Fibroblast of lung (primary cell): ENCODE data around the gene ALG1L2. TPM values are rescaled to one million over a fixed set of nuclear protein-coding genes. Genes with fewer than 3 reads are reported as not detected.
"Not testable (repeated sequence)": the region's sequence is repeated elsewhere in the genome, so short reads cannot be mapped to it uniquely, and the experiment has no call there.

Source experiments
- DNase-seq, 2 donors: peaks; one replicate each; pipeline versions ENCODE4 v3.0.0 to v3.0.0-alpha.2; 2010; ENCODE audit warnings: low read depth in 2 of 2
- H2AFZ ChIP-seq: 2 replicates; pipeline ENCODE4 v1.5.1; 2012; ENCODE audit warnings: low read length, control low read depth, inconsistent platforms
- H3K27ac ChIP-seq: 2 replicates; pipeline ENCODE4 v1.5.1; 2011; ENCODE audit warnings: low read length, control low read depth; ENCODE audit not compliant: insufficient read depth
- H3K27me3 ChIP-seq: 2 replicates; pipeline ENCODE4 v1.5.1; 2011; ENCODE audit warnings: mild to moderate bottlenecking, low read length; ENCODE audit not compliant: control insufficient read depth, insufficient read depth
- H3K36me3 ChIP-seq: 2 replicates; pipeline ENCODE4 v1.5.1; 2011; ENCODE audit warnings: low read length; ENCODE audit not compliant: control insufficient read depth, insufficient read depth
- H3K4me1 ChIP-seq: 2 replicates; pipeline ENCODE4 v1.5.1; 2011; ENCODE audit warnings: low read length; ENCODE audit not compliant: control insufficient read depth, insufficient read depth; ENCODE audit errors: extremely low read depth
- H3K4me2 ChIP-seq: 2 replicates; pipeline ENCODE4 v1.5.1; 2011; ENCODE audit warnings: low read length, control low read depth; ENCODE audit not compliant: insufficient read depth; ENCODE audit errors: extremely low read depth
- H3K4me3 ChIP-seq, 4 experiments: fragments of 200-600 bp in 1 of 4; sonication (generic) in 1 of 4; replicated peaks in 1 of 4; 2 replicates each; pipeline ENCODE4 v1.5.1; 2011 to 2016; ENCODE audit warnings: low read length in 4 of 4, low read depth in 3 of 4, mild to moderate bottlenecking in 3 of 4, control low read depth in 2 of 4, inconsistent platforms in 1 of 4, mixed read lengths in 1 of 4; ENCODE audit not compliant: insufficient read depth in 1 of 4; ENCODE audit errors: control extremely low read depth in 1 of 4
- H3K79me2 ChIP-seq: 2 replicates; pipeline ENCODE4 v1.5.1; 2012; ENCODE audit warnings: mild to moderate bottlenecking, low read length, inconsistent platforms; ENCODE audit not compliant: control insufficient read depth, insufficient read depth
- H3K9ac ChIP-seq: 2 replicates; pipeline ENCODE4 v1.5.1; 2011; ENCODE audit warnings: mild to moderate bottlenecking, low read length, control low read depth; ENCODE audit not compliant: insufficient read depth
- H3K9me3 ChIP-seq: 2 replicates; pipeline ENCODE4 v1.5.1; 2012; ENCODE audit warnings: low read depth, low read length; ENCODE audit not compliant: control insufficient read depth, insufficient read depth
- H4K20me1 ChIP-seq: 2 replicates; pipeline ENCODE4 v1.5.1; 2011; ENCODE audit warnings: low read length; ENCODE audit not compliant: control insufficient read depth, insufficient read depth; ENCODE audit errors: extremely low read depth
- CTCF ChIP-seq, 2 donors: IDR thresholded peaks in 1 of 2; conservative IDR thresholded peaks in 1 of 2; 1 replicate in 1 of 2; 2 replicates in 1 of 2; pipeline ENCODE4 v1.5.1; 2011 to 2012; ENCODE audit warnings: low read length in 2 of 2, control low read depth in 1 of 2, inconsistent platforms in 1 of 2, low read depth in 1 of 2, mild to moderate bottlenecking in 1 of 2
- EZH2 ChIP-seq: IDR thresholded peaks from 2 replicates; pipeline ENCODE4 v1.5.1; 2012; ENCODE audit warnings: low read length, control low read depth, mild to moderate bottlenecking; ENCODE audit errors: missing control alignments
- polyA minus RNA-seq: library from RNA; depleted of rRNA, polyadenylated mRNA; stranded (reverse); fragments of >200 nt; gene quantifications from 2 replicates; pipeline ENCODE4 v1.2.3, GENCODE V29; 2011; ENCODE audit warnings: low replicate concordance
- polyA plus RNA-seq, 2 donors: library from polyadenylated mRNA; depleted of rRNA in 1 of 2; stranded (reverse) in 1 of 2; unstranded in 1 of 2; fragments of >200 nt; gene quantifications; 2 replicates each; pipeline ENCODE4 v1.2.1, GENCODE V29; 2011 to 2012; ENCODE audit warnings: missing spikeins in 1 of 2
- total RNA-seq: library from RNA; depleted of rRNA; stranded (reverse); fragments of >200 nt; gene quantifications from 2 replicates; pipeline ENCODE4 v1.2.1, GENCODE V29; 2014

The ALG1L2 gene
- total RNA-seq (0.50 TPM in 1 of 2 replicates, not detected in the other), polyA plus RNA-seq (not detected in 2 replicates), polyA minus RNA-seq (not detected in 2 replicates)
- polyA plus RNA-seq (2012), result not detected in 2 replicates

- Histone ChIP-seq H3K4me1 (no peaks in the 10 kb centered on the region), H3K27ac (no peak within 1 kb of the TSS), H3K36me3 (no peaks in the 10 kb centered on the region), H2AFZ (no peak within 1 kb of the TSS), H3K9ac (no peak within 1 kb of the TSS), H4K20me1 (no peaks in the 10 kb centered on the region), H3K9me3 (no peaks in the 10 kb centered on the region), H3K27me3 (no peaks in the 10 kb centered on the region), H3K79me2 (no peaks in the 10 kb centered on the region), H3K4me2 (no peak within 1 kb of the TSS), H3K4me3 (no peak within 1 kb of the TSS)
- DNase-seq, result no peak
- TF ChIP-seq EZH2, result no peak
- no peak for TF ChIP-seq CTCF (conservative IDR thresholded peaks at IDR 0.05 in 1 of 2, IDR thresholded peaks at IDR 0.05 in 1 of 2; ENCODE audit: low read depth in 1 of 2, low read length in 2 of 2)
Observed at GRCh38 chr3:130081351-130081881, at the start of gene ALG1L2. ALG1L2 (plus strand) TSS chr3:130081831; CDS start chr3:130082017, 186 bp downstream.

GRCh38 chr3:130037126-130037815 lies 44.4 kb upstream of the ALG1L2 start:
- H3K27ac ChIP-seq, result peak overlapping the region; percentile 66
- not testable (repeated sequence) for H3K4me1 ChIP-seq, H3K4me3 ChIP-seq, H3K9ac ChIP-seq, H3K27me3 ChIP-seq, H2AFZ ChIP-seq, H3K79me2 ChIP-seq, H4K20me1 ChIP-seq, H3K36me3 ChIP-seq, H3K9me3 ChIP-seq, H3K4me2 ChIP-seq
- DNase-seq, result peak; percentile 36 to 89

- H3K4me1 ChIP-seq, H3K9ac ChIP-seq, H3K36me3 ChIP-seq, H3K79me2 ChIP-seq, H3K4me3 ChIP-seq, H3K4me2 ChIP-seq, H3K27me3 ChIP-seq, H3K27ac ChIP-seq, H4K20me1 ChIP-seq, H2AFZ ChIP-seq, H3K9me3 ChIP-seq: not testable (repeated sequence)
- DNase-seq, result peak in 1 of 2 donors; percentile 11
Observed at GRCh38 chr3:130042736-130043135, 38.9 kb upstream of the ALG1L2 start.

- not testable (repeated sequence) for H3K9me3 ChIP-seq, H3K4me2 ChIP-seq, H3K79me2 ChIP-seq, H3K9ac ChIP-seq, H3K4me3 ChIP-seq, H3K27ac ChIP-seq, H3K4me1 ChIP-seq, H4K20me1 ChIP-seq, H3K27me3 ChIP-seq, H2AFZ ChIP-seq, H3K36me3 ChIP-seq, DNase-seq
Observed at GRCh38 chr3:130043658-130044057, 38.0 kb upstream of the ALG1L2 start.
